Fibroblast of mammary gland (primary cell): ENCODE results near the gene ATG2A.
A peak's percentile ranks its signal among the peaks of the same experiment; 100 is the strongest.

ENCODE experiments used
- DNase-seq: peaks from one replicate; pipeline ENCODE4 v3.0.0-alpha.2; 2010; ENCODE audit warnings: low read depth
- H3K4me3 ChIP-seq: 2 replicates; pipeline ENCODE4 v1.5.1; 2011; ENCODE audit warnings: low read depth, mild to moderate bottlenecking, low read length, moderate library complexity; ENCODE audit not compliant: control insufficient read depth
- TF ChIP-seq, protein P1 (sequence below): conservative IDR thresholded peaks from 2 replicates; pipeline ENCODE4 v1.5.1; 2011; ENCODE audit warnings: low read depth, low read length, inconsistent platforms; ENCODE audit not compliant: control insufficient read depth, insufficient read depth

ATG2A gene

DNA sequence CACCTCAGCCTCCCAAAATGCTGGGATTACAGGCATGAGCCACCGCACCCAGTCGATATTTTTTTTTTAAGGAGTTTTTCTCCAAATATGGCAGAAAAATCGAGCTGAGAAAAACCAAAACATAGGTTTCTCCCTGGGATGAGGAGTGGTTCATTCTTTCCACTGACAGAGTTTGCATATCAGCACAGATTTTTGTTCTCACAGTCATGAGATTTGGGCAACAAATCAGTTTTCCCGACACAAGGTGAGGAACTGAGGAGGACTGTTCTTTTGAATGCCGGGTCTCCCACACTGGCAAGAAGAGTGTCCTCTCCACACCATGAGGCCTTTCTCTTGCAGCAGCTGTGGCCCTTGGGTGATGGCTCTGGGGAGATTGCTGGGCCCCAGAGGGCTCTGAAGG, 34.8 kb downstream of the ATG2A start:
- TF ChIP-seq, protein P1, sequence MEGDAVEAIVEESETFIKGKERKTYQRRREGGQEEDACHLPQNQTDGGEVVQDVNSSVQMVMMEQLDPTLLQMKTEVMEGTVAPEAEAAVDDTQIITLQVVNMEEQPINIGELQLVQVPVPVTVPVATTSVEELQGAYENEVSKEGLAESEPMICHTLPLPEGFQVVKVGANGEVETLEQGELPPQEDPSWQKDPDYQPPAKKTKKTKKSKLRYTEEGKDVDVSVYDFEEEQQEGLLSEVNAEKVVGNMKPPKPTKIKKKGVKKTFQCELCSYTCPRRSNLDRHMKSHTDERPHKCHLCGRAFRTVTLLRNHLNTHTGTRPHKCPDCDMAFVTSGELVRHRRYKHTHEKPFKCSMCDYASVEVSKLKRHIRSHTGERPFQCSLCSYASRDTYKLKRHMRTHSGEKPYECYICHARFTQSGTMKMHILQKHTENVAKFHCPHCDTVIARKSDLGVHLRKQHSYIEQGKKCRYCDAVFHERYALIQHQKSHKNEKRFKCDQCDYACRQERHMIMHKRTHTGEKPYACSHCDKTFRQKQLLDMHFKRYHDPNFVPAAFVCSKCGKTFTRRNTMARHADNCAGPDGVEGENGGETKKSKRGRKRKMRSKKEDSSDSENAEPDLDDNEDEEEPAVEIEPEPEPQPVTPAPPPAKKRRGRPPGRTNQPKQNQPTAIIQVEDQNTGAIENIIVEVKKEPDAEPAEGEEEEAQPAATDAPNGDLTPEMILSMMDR: no peak
- DNase-seq: no peak
- no peak overlapping the region for H3K4me3 ChIP-seq

DNA sequence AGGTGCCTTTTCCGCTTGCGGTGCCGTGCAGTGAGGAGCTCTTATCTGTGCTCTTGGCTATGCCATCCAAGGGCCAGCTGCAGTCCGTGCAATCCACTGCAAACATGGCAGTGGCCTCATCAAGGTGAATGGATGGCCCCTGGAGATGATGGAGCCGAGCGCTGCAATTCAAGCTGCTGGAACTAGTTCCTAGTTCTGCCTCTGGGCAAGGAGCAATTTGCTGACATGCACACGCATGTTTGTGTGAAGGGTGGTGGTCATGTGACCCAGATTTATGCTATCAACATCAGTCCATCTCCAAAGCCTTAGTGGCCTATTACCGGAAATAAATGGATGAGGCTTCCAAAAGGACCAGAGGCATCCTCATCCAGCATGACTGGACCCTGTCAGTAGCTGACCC, 35.5 kb downstream of the ATG2A start:
- no peak overlapping the region for H3K4me3 ChIP-seq
- TF ChIP-seq, protein P1: no peak
- no peak for DNase-seq

DNA sequence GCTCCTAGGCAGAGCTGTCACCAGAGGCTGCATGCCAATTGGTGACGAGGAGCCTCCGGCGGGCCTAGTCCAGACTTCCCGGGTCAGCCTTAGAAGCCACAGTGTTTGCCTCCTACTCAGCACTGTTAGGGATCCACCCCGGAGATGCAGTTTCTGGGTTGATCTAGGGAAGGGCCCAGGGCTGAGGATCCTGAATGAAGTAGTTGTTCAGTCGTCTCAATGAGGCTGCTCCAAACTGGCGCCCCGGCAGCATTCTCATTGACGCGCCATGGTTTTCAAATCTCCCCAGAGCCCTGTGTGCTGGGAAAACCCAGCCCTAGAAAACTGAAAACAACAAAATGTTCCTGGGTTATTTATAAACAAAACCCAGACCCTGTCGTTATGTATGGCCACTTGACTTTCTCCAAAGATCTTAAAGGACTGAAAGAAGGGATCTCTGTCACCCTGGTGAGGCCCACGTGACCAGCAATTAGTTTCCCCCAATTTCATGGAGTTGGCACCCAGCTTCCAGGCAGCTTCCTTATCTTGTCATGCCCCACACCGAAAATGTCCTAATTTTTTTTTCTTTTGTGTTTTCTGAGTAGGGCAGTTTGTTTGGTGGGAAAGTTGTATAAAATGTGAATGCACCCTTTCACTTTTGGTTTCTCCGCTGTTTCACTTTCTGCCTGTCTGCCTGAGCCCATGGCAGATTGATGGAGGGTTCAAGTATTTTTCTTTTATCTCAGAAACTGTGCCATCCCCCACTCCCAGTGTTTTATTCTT, 36.6 kb downstream of the ATG2A start:
- H3K4me3 ChIP-seq: no peak overlapping the region

DNA sequence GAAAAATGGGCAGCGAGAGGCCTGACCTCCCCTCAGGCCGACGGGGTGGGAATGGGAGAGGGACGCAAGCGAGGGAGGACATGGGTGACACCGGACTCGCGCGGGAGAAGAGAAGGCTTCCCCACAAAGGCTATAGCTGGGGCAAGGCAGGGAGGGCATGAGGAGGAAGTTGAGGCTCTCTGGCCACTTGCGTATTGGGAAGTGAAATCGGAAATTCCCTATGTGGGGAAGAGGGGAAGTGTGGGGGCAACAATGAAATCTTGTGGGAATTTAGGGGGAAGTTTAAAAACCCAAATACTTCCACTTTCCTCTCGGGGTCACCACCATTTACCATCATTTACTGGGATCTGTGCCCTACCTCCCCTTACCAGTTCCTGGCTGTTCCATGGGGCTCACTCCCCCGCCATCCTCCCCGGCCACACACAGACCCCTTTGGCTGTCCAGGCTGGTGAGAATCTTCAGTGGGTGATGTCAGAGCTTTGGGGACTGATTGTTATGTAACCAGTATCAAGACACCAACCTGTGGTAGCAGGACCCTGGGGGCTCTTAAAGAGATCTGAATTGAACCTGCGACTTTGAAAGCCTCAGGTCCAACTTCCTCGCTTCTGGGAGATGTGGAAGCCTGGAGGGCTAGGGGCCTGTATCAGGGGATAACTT, 37.6 kb downstream of the ATG2A start:
- peak overlapping the region; percentile 69 for H3K4me3 ChIP-seq
- TF ChIP-seq, protein P1: no peak
- no peak for DNase-seq

More for the DNA sequence above, 36.6 kb downstream of the ATG2A start:
- TF ChIP-seq, protein P1: no peak
- DNase-seq: no peak

DNA sequence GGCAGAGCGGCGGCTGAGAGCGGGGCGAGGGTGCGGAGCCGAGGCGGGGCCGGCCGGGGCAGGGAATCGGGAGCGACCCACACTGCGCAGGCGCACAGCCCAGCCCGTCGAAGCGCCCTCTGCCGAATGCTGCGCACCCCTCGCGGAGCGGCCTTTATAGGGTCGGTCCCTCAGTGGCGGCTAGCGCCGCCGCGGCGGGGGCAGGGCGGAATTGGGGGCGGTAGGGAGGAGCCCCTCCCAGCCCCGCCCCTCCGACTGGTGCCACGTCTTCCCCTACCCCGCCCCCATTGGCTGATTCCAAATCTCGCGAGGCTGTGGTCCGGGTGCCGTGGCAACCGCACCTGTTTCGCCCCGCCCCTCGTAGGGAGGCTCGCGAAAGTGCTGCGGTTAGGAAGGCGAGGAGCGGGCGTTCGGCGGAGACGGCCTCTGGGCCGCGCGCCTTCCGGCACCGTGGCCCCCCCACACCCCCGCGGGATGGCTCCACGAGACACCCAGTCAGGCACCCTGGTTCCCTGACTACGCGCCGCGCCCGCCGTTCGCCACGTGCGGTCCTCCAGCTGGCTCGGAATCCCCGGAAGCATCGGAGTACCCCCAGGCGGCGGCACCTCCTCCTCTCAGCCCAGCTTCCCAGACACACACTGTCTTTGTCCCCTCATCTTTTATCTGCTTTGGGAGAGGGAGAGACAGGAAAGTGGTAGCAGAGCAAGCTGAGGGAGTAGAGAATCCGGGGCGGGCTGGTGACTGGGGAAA, 38.3 kb downstream of the ATG2A start, which contains the start of gene EHD1:
TSS of gene EHD1 (minus strand) at position 128 of the 750 bp plus-strand sequence. CDS start 157 bp downstream, outside the sequence.
- DNase-seq: peak; percentile 94
- H3K4me3 ChIP-seq: peak within 1 kb of the TSS; percentile 95
- TF ChIP-seq, protein P1: no peak

DNA sequence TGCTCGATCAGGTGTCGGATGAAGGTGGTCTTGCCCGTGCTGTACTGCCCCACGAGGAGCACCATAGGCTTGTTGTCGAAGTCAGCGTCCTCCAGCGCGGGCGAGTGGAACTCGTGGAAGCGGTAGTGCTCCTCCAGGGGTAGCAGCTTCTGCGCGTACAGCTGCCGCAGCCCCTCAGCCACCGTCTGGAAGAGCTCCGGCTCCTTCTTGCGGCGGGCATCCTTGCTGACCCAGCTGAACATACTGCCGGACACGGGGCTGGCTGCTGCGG, 38.9 kb downstream of the ATG2A start:
- TF ChIP-seq, protein P1: no peak
- H3K4me3 ChIP-seq: peak overlapping the region; percentile 95
- DNase-seq: no peak
